Gastroesophageal sphincter (tissue), 3 donors: ENCODE data around the gene GPR35.

Source experiments
- POLR2A ChIP-seq, 2 donors: fragments of 450-650 bp; IDR thresholded peaks; one replicate each; pipeline ENCODE4 v1.6.1; 2017; ENCODE audit warnings: antibody characterized with exemption in 2 of 2, mild to moderate bottlenecking in 2 of 2, moderate library complexity in 1 of 2
- TF ChIP-seq, protein P1 (sequence below), 4 experiments: fragments of 200-600 bp in 2 of 4; fragments of 450-650 bp in 2 of 4; sonication (generic) in 1 of 4; IDR thresholded peaks; one replicate each; pipeline ENCODE4 v1.5.1; 2017 to 2019; ENCODE audit warnings: antibody characterized with exemption in 4 of 4, mild to moderate bottlenecking in 2 of 4, moderate library complexity in 2 of 4

DNA sequence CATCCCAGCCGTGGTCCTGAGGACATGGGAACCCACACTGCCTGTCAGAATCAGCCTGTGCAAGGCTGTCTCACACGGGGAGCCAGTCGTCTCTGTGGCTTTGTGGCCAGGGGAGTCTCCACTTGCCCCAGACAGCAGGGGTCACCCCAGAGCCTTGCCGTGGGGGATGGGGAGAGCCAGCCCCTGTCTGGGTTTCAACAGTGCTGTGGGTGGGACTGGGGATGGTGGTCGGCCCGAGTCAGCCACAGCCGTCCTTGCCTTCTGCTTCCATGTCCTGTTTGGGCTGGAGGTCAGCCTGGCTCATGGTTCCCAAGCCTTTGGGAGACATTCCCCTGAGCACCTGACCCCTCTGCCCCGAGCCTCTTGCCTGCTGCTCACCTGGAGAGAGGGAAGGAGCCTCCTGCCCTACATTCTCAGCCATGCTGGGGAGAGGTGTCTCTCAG is 19.6 kb downstream of the GPR35 start:
- no peak for TF ChIP-seq POLR2A (IDR thresholded peaks at IDR 0.05)
- TF ChIP-seq, protein P1, sequence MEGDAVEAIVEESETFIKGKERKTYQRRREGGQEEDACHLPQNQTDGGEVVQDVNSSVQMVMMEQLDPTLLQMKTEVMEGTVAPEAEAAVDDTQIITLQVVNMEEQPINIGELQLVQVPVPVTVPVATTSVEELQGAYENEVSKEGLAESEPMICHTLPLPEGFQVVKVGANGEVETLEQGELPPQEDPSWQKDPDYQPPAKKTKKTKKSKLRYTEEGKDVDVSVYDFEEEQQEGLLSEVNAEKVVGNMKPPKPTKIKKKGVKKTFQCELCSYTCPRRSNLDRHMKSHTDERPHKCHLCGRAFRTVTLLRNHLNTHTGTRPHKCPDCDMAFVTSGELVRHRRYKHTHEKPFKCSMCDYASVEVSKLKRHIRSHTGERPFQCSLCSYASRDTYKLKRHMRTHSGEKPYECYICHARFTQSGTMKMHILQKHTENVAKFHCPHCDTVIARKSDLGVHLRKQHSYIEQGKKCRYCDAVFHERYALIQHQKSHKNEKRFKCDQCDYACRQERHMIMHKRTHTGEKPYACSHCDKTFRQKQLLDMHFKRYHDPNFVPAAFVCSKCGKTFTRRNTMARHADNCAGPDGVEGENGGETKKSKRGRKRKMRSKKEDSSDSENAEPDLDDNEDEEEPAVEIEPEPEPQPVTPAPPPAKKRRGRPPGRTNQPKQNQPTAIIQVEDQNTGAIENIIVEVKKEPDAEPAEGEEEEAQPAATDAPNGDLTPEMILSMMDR (IDR thresholded peaks at IDR 0.05): no peak
